Measurements from ENCODE around the gene CDC27. TPM values are rescaled to one million over a fixed set of nuclear protein-coding genes. Genes with fewer than 3 reads are reported as not detected.
"Not testable (repeated sequence)": the region's sequence is repeated elsewhere in the genome, so short reads cannot be mapped to it uniquely, and the experiment has no call there.

The CDC27 gene
- total RNA-seq, 1 experiment from 2014 or later: 92.6 TPM

- no peaks in the 10 kb centered on the region for H3K36me3 ChIP-seq (ENCODE audit: control insufficient read depth, insufficient read depth, low read length)
- H3K4me1 Mint-ChIP-seq (ENCODE audit: low read depth, unreplicated experiment): no peaks in the 10 kb centered on the region
- TF ChIP-seq CTCF (IDR thresholded peaks at IDR 0.05; ENCODE audit: insufficient read depth in 1 of 2, low read depth in 1 of 2, low read length in 1 of 2, severe bottlenecking in 1 of 2, unreplicated experiment in 1 of 2): no peak
- H3K4me3 ChIP-seq (ENCODE audit: low read depth, low read length): no peak overlapping the region
- CTCF ChIA-PET: no interaction called here
- peaks cover 15% of the 10 kb centered on the region; the same call in 1 of the 2 replicates for H3K4me1 ChIP-seq
- intact Hi-C loops (cut with micrococcal nuclease; ENCODE audit: unreplicated experiment): no loop called here
- no TSS peak for BruUV-seq (replicated peaks)
- no peaks in the 10 kb centered on the region for H3K27me3 ChIP-seq (replicated peaks; ENCODE audit: control insufficient read depth, insufficient read depth, low read length)
- H3K9me3 Mint-ChIP-seq (ENCODE audit: unreplicated experiment): peaks cover 18% of the 10 kb centered on the region
- H3K36me3 Mint-ChIP-seq (ENCODE audit: insufficient read depth, unreplicated experiment): no peaks in the 10 kb centered on the region
- POLR2A ChIA-PET: no interaction called here
- H3K4me3 Mint-ChIP-seq (ENCODE audit: unreplicated experiment): no peak overlapping the region
- no peak for DNase-seq
- 0 out of 2 replicates have a peak, but pooled peaks cover 5% of the 10 kb centered on the region for H3K9me3 ChIP-seq
- no peaks in the 10 kb centered on the region for H3K27me3 Mint-ChIP-seq (ENCODE audit: insufficient read depth, unreplicated experiment)
- H3K27ac Mint-ChIP-seq (ENCODE audit: unreplicated experiment): no peak overlapping the region
Measured at GRCh38 chr17:47220531-47220999, 31.5 kb upstream of the CDC27 start.

- peaks cover 15% of the 10 kb centered on the region; the same call in 1 of the 2 replicates for H3K4me1 ChIP-seq
- no peak for DNase-seq
- Mint-ChIP-seq H3K4me1 (ENCODE audit: low read depth, unreplicated experiment) (no peaks in the 10 kb centered on the region), H3K27me3 (ENCODE audit: insufficient read depth, unreplicated experiment) (no peaks in the 10 kb centered on the region), H3K9me3 (ENCODE audit: unreplicated experiment) (peaks cover 18% of the 10 kb centered on the region), H3K4me3 (ENCODE audit: unreplicated experiment) (no peak overlapping the region), H3K36me3 (ENCODE audit: insufficient read depth, unreplicated experiment) (no peaks in the 10 kb centered on the region), H3K27ac (ENCODE audit: unreplicated experiment) (no peak overlapping the region)
- ChIA-PET POLR2A (no interaction called here), CTCF (no interaction called here)
- TF ChIP-seq CTCF (IDR thresholded peaks at IDR 0.05; ENCODE audit: insufficient read depth in 1 of 2, low read depth in 1 of 2, low read length in 1 of 2, severe bottlenecking in 1 of 2, unreplicated experiment in 1 of 2): no peak
- H3K4me3 ChIP-seq (ENCODE audit: low read depth, low read length): no peak overlapping the region
- H3K27me3 ChIP-seq (replicated peaks; ENCODE audit: control insufficient read depth, insufficient read depth, low read length): no peaks in the 10 kb centered on the region
- H3K9me3 ChIP-seq: 0 out of 2 replicates have a peak, but pooled peaks cover 5% of the 10 kb centered on the region
- intact Hi-C loops (cut with micrococcal nuclease; ENCODE audit: unreplicated experiment): no loop called here
- H3K36me3 ChIP-seq (ENCODE audit: control insufficient read depth, insufficient read depth, low read length): no peaks in the 10 kb centered on the region
- BruUV-seq (replicated peaks): no TSS peak
Measured at GRCh38 chr17:47219621-47220475, 30.8 kb upstream of the CDC27 start.

GRCh38 chr17:47218896-47219430 lies 29.9 kb upstream of the CDC27 start:
- no peak for DNase-seq
- no peak overlapping the region for H3K4me3 ChIP-seq (ENCODE audit: low read depth, low read length)
- no peaks in the 10 kb centered on the region for H3K36me3 ChIP-seq (ENCODE audit: control insufficient read depth, insufficient read depth, low read length)
- Mint-ChIP-seq H3K27me3 (ENCODE audit: insufficient read depth, unreplicated experiment) (no peaks in the 10 kb centered on the region), H3K27ac (ENCODE audit: unreplicated experiment) (no peak overlapping the region), H3K4me3 (ENCODE audit: unreplicated experiment) (no peak overlapping the region), H3K36me3 (ENCODE audit: insufficient read depth, unreplicated experiment) (no peaks in the 10 kb centered on the region), H3K9me3 (ENCODE audit: unreplicated experiment) (peaks cover 9% of the 10 kb centered on the region), H3K4me1 (ENCODE audit: low read depth, unreplicated experiment) (no peaks in the 10 kb centered on the region)
- 0 out of 2 replicates have a peak, but pooled peaks cover 4% of the 10 kb centered on the region for H3K9me3 ChIP-seq
- H3K27me3 ChIP-seq (replicated peaks; ENCODE audit: control insufficient read depth, insufficient read depth, low read length): no peaks in the 10 kb centered on the region
- peaks cover 15% of the 10 kb centered on the region; the same call in 1 of the 2 replicates for H3K4me1 ChIP-seq
- TF ChIP-seq CTCF (IDR thresholded peaks at IDR 0.05; ENCODE audit: insufficient read depth in 1 of 2, low read depth in 1 of 2, low read length in 1 of 2, severe bottlenecking in 1 of 2, unreplicated experiment in 1 of 2): no peak
- POLR2A ChIA-PET: no interaction called here
- CTCF ChIA-PET: no interaction called here
- BruUV-seq (replicated peaks): no TSS peak
- intact Hi-C loops (cut with micrococcal nuclease; ENCODE audit: unreplicated experiment): no loop called here

- BruUV-seq (replicated peaks); POLR2A ChIA-PET; intact Hi-C loops (cut with micrococcal nuclease; ENCODE audit: unreplicated experiment); DNase-seq; H3K36me3 Mint-ChIP-seq (ENCODE audit: insufficient read depth, unreplicated experiment); H3K27me3 Mint-ChIP-seq (ENCODE audit: insufficient read depth, unreplicated experiment); H3K36me3 ChIP-seq (ENCODE audit: control insufficient read depth, insufficient read depth, low read length); H3K27ac Mint-ChIP-seq (ENCODE audit: unreplicated experiment); H3K4me3 ChIP-seq (ENCODE audit: low read depth, low read length); H3K9me3 Mint-ChIP-seq (ENCODE audit: unreplicated experiment); H3K27me3 ChIP-seq (replicated peaks; ENCODE audit: control insufficient read depth, insufficient read depth, low read length); H3K4me1 Mint-ChIP-seq (ENCODE audit: low read depth, unreplicated experiment); H3K4me3 Mint-ChIP-seq (ENCODE audit: unreplicated experiment); H3K9me3 ChIP-seq: not testable (repeated sequence)
- CTCF ChIA-PET: interaction anchor here (0.7 kb wide), 1 partner anchor 28 kb away, joined by 5 read pairs; the partner anchor contains the start of gene CDC27
- peaks cover 15% of the 10 kb centered on the region; the same call in 1 of the 2 replicates for H3K4me1 ChIP-seq
Measured at GRCh38 chr17:47217279-47217678, 28.2 kb upstream of the CDC27 start.

All from Caco-2 (cell line).